Activated CD4-positive, alpha-beta T cell treated with anti-CD3 and anti-CD28 coated beads, Interleukin-10, Interleukin-2, amounts not matched to agents 100 ng/mL and 50 ng/mL, durations not matched to agents 16 hours and 8 hours (primary cell): ENCODE measurements around the gene THOC1.

Source experiments
- DNase-seq: peaks from one replicate; pipeline ENCODE4 v3.0.0-alpha.2; 2020

The THOC1 gene

GRCh38 chr18:213505-213904 is 54.3 kb downstream of the THOC1 start:
- DNase-seq, result no peak

- DNase-seq, result no peak
Measured at GRCh38 chr18:212780-213179, 55.1 kb downstream of the THOC1 start.

GRCh38 chr18:211582-211981 is 56.3 kb downstream of the THOC1 start:
- DNase-seq, result no peak

- DNase-seq, result no peak
Measured at GRCh38 chr18:210733-211132, 57.1 kb downstream of the THOC1 start.

- no peak for DNase-seq
Measured at GRCh38 chr18:210075-210474, 57.8 kb downstream of the THOC1 start.

- DNase-seq, result no peak
Measured at GRCh38 chr18:199768-200167, 68.1 kb downstream of the THOC1 start.

- no peak for DNase-seq
Measured at GRCh38 chr18:199214-199613, 68.6 kb downstream of the THOC1 start.

GRCh38 chr18:195651-196050 is 72.2 kb downstream of the THOC1 start:
- DNase-seq, result no peak

GRCh38 chr18:192801-193200 is 75.0 kb downstream of the THOC1 start:
- no peak for DNase-seq

- no peak for DNase-seq
Measured at GRCh38 chr18:191725-192124, 76.1 kb downstream of the THOC1 start.

GRCh38 chr18:189254-189653 is 78.6 kb downstream of the THOC1 start:
- DNase-seq, result no peak

- DNase-seq, result no peak
Measured at GRCh38 chr18:183769-184168, 84.1 kb downstream of the THOC1 start.

- no peak for DNase-seq
Measured at GRCh38 chr18:181711-182110, 86.1 kb downstream of the THOC1 start.

- DNase-seq, result no peak
Measured at GRCh38 chr18:179499-179898, 88.3 kb downstream of the THOC1 start.

GRCh38 chr18:172361-172760 is 95.5 kb downstream of the THOC1 start:
- no peak for DNase-seq
